ENCODE data around the gene KRT76. TPM values are rescaled to one million over a fixed set of nuclear protein-coding genes. Genes with fewer than 3 reads are reported as not detected.
"Not testable (repeated sequence)": the region's sequence is repeated elsewhere in the genome, so short reads cannot be mapped to it uniquely, and the experiment has no call there.

KRT76 gene
- total RNA-seq, 1 donor, result not detected

GRCh38 chr12:52752516-52752915 lies 24.6 kb downstream of the KRT76 start:
- H3K4me2 ChIP-seq (ENCODE audit: insufficient read depth, low read length), result no peak overlapping the region
- DNase-seq (ENCODE audit: insufficient read length, low spot score, missing footprints), result no peak
- peaks cover 14% of the 10 kb centered on the region for H3K27me3 ChIP-seq (ENCODE audit: insufficient read depth, low read length)
- H3K4me3 ChIP-seq (ENCODE audit: insufficient read depth, low read length), result no peak overlapping the region
- H3K79me2 ChIP-seq (ENCODE audit: insufficient read depth, low read length), result no peaks in the 10 kb centered on the region
- H2AFZ ChIP-seq (ENCODE audit: low read length), result no peak overlapping the region
- no peaks in the 10 kb centered on the region for H3K36me3 ChIP-seq (ENCODE audit: insufficient read depth, low read length)
- no peaks in the 10 kb centered on the region for H3K9me3 ChIP-seq (ENCODE audit: low read depth, low read length)
- TF ChIP-seq CTCF (IDR thresholded peaks at IDR 0.05; ENCODE audit: extremely low read depth, low read depth, low read length), result no peak
- no peaks in the 10 kb centered on the region for H4K20me1 ChIP-seq (ENCODE audit: insufficient read depth, low read length)
- H3K4me1 ChIP-seq (ENCODE audit: insufficient read depth, low read length), result no peaks in the 10 kb centered on the region
- H3K27ac ChIP-seq (ENCODE audit: low read depth, low read length), result no peak overlapping the region

DNA sequence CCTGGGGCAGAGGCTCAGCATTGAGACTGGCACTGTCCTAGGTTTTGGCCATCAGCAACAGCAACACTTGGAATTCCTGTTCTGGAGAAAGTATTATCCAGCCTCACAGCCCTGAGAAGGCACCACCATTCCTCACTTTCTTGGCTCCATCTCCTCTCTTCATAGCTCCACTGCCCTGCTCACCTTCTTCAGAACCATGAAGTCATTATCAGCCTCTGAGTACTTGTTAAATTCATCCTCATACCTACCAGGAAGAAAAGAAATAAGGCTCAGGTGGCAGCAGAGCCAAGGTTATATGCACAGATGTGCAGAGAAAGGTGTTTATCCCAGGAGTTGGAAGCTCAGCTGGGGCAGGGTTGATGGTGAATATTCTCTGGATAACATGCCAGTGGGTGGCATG lies 25.4 kb downstream of the KRT76 start:
- Histone ChIP-seq H4K20me1 (ENCODE audit: insufficient read depth, low read length) (no peaks in the 10 kb centered on the region), H3K9me3 (ENCODE audit: low read depth, low read length) (no peaks in the 10 kb centered on the region), H3K36me3 (ENCODE audit: insufficient read depth, low read length) (no peaks in the 10 kb centered on the region), H3K79me2 (ENCODE audit: insufficient read depth, low read length) (no peaks in the 10 kb centered on the region), H3K27me3 (ENCODE audit: insufficient read depth, low read length) (peaks cover 14% of the 10 kb centered on the region), H3K4me3 (ENCODE audit: insufficient read depth, low read length) (no peak overlapping the region), H3K4me2 (ENCODE audit: insufficient read depth, low read length) (no peak overlapping the region), H3K27ac (ENCODE audit: low read depth, low read length) (no peak overlapping the region), H3K4me1 (ENCODE audit: insufficient read depth, low read length) (no peaks in the 10 kb centered on the region), H2AFZ (ENCODE audit: low read length) (no peak overlapping the region)
- no peak for DNase-seq (ENCODE audit: insufficient read length, low spot score, missing footprints)
- TF ChIP-seq CTCF (IDR thresholded peaks at IDR 0.05; ENCODE audit: extremely low read depth, low read depth, low read length), result no peak

DNA sequence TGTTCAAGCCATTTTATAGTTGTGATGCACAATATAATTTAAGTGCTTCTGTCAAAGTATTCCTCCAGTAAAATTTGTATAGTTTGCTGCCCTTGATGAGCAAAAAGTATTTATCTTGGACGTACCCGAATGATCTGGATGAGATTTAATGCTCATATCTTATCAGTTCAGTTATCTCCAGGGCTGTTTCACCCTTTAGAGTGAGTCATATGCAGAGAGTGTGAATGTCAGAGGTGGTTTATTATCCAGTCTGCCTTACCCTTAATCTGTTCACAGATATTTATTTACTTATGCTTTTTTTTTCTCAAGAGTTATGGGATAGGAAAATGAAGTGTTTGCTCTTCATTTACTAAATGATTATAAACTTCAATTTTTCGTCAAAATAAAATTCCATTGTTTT lies 26.6 kb downstream of the KRT76 start:
- not testable (repeated sequence) for H3K4me1 ChIP-seq (ENCODE audit: insufficient read depth, low read length); H3K9me3 ChIP-seq (ENCODE audit: low read depth, low read length); H3K4me3 ChIP-seq (ENCODE audit: insufficient read depth, low read length); H3K27ac ChIP-seq (ENCODE audit: low read depth, low read length); H3K36me3 ChIP-seq (ENCODE audit: insufficient read depth, low read length); DNase-seq (ENCODE audit: insufficient read length, low spot score, missing footprints); H3K79me2 ChIP-seq (ENCODE audit: insufficient read depth, low read length); H4K20me1 ChIP-seq (ENCODE audit: insufficient read depth, low read length); H2AFZ ChIP-seq (ENCODE audit: low read length); H3K4me2 ChIP-seq (ENCODE audit: insufficient read depth, low read length)
- peaks cover 14% of the 10 kb centered on the region for H3K27me3 ChIP-seq (ENCODE audit: insufficient read depth, low read length)

DNA sequence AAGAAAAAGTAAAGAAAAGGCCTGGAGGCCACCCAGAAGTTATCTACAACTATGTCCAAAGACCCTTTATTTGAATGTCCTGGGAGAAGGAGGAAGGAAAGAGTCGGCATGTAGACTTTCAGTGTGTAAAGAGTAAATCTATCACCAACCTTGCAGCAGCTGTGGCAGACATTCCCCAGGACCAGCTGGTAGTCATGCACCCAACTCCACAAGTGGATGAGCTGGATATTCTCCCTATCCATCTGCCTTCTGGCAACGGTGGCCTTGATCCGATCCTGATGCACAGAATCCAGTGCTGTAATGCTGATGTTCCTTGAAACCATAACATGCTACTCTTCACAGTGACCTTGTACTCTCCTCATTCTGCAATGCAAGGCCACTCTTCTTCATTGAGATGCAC lies 27.3 kb downstream of the KRT76 start:
- H3K27me3 ChIP-seq (ENCODE audit: insufficient read depth, low read length), result peaks cover 14% of the 10 kb centered on the region
- no peak for DNase-seq (ENCODE audit: insufficient read length, low spot score, missing footprints)
- no peaks in the 10 kb centered on the region for H3K36me3 ChIP-seq (ENCODE audit: insufficient read depth, low read length)
- H2AFZ ChIP-seq (ENCODE audit: low read length), result no peak overlapping the region
- no peak overlapping the region for H3K4me2 ChIP-seq (ENCODE audit: insufficient read depth, low read length)
- H3K4me3 ChIP-seq (ENCODE audit: insufficient read depth, low read length), result no peak overlapping the region
- TF ChIP-seq CTCF (IDR thresholded peaks at IDR 0.05; ENCODE audit: extremely low read depth, low read depth, low read length), result no peak
- H3K4me1 ChIP-seq (ENCODE audit: insufficient read depth, low read length), result no peaks in the 10 kb centered on the region
- no peaks in the 10 kb centered on the region for H4K20me1 ChIP-seq (ENCODE audit: insufficient read depth, low read length)
- no peaks in the 10 kb centered on the region for H3K79me2 ChIP-seq (ENCODE audit: insufficient read depth, low read length)
- H3K27ac ChIP-seq (ENCODE audit: low read depth, low read length), result no peak overlapping the region
- no peaks in the 10 kb centered on the region for H3K9me3 ChIP-seq (ENCODE audit: low read depth, low read length)

Measured in osteoblast (primary cell).